K562 (cell line): ENCODE data around the gene CDHR2. TPM values are rescaled to one million over a fixed set of nuclear protein-coding genes. Genes with fewer than 3 reads are reported as not detected.

Experiments
- ARID2 ChIP-seq: fragments of 450-650 bp; IDR thresholded peaks from 2 replicates; pipeline ENCODE4 v1.6.1; 2017; ENCODE audit warnings: antibody characterized with exemption, mild to moderate bottlenecking
- CBFA2T2 ChIP-seq: fragments of 450-650 bp; conservative IDR thresholded peaks from 2 replicates; pipeline ENCODE4 v1.6.1; 2017; ENCODE audit warnings: mild to moderate bottlenecking
- COPS2 ChIP-seq: fragments of 450-650 bp; conservative IDR thresholded peaks from 2 replicates; pipeline ENCODE4 v1.6.1; 2016; ENCODE audit warnings: mild to moderate bottlenecking, moderate library complexity
- CXXC5 ChIP-seq: fragments of 250-450 bp; sonication (Bioruptor Pico); IDR thresholded peaks from 2 replicates; pipeline ENCODE4 v1.8.0; 2022; ENCODE audit warnings: inconsistent platforms, mild to moderate bottlenecking, moderate library complexity
- DIDO1 ChIP-seq: fragments of 450-650 bp; IDR thresholded peaks from 2 replicates; pipeline ENCODE4 v1.6.1; 2016; ENCODE audit warnings: low read depth, missing biosample characterization, missing genetic modification characterization
- EGR1 ChIP-seq: fragments of 450-650 bp; conservative IDR thresholded peaks from 2 replicates; pipeline ENCODE4 v1.6.1; 2017; ENCODE audit warnings: mild to moderate bottlenecking
- EP300 ChIP-seq: IDR thresholded peaks from 2 replicates; pipeline ENCODE4 v1.6.1; 2012; ENCODE audit warnings: low read length, improper control_type of control experiment
- FOXM1 ChIP-seq, 2 experiments: fragments of 450-650 bp in 1 of 2; sonication (generic) in 1 of 2; formaldehyde crosslinking in 1 of 2; IDR thresholded peaks; 2 replicates each; pipeline versions ENCODE4 v1.6.1 to v1.9.0; 2017 to 2022; ENCODE audit warnings: low read depth in 2 of 2, mild to moderate bottlenecking in 2 of 2, missing genetic modification reagents in 1 of 2, moderate library complexity in 1 of 2
- GATAD2A ChIP-seq: fragments of 450-650 bp; IDR thresholded peaks from 2 replicates; pipeline ENCODE4 v1.6.1; 2017
- GTF2E2 ChIP-seq: fragments of 200-800 bp; sonication (Bioruptor generic); IDR thresholded peaks from 2 replicates; pipeline ENCODE4 v1.6.1; 2016; ENCODE audit warnings: missing genetic modification characterization, missing compliant biosample characterization
- HIVEP1 ChIP-seq: fragments of 250-450 bp; sonication (Bioruptor Pico); IDR thresholded peaks from 2 replicates; pipeline ENCODE4 v1.4.0; 2020; ENCODE audit warnings: mild to moderate bottlenecking
- HNRNPUL1 ChIP-seq: fragments of 200-400 bp; formaldehyde crosslinking; IDR thresholded peaks from 2 replicates; pipeline ENCODE4 v1.6.1; 2017; ENCODE audit warnings: low read length
- JUND ChIP-seq, 2 experiments: IDR thresholded peaks; 2 replicates in 1 of 2; 3 replicates in 1 of 2; pipeline ENCODE4 v1.6.1; 2011; ENCODE audit warnings: borderline replicate concordance in 2 of 2, low read depth in 2 of 2, low read length in 2 of 2, improper control_type of control experiment in 1 of 2, missing biosample characterization in 1 of 2, missing genetic modification characterization in 1 of 2, missing genetic modification reagents in 1 of 2
- NFATC3 ChIP-seq: fragments of 450-650 bp; IDR thresholded peaks from 2 replicates; pipeline ENCODE4 v1.6.1; 2017; ENCODE audit warnings: mild to moderate bottlenecking
- NR1H2 ChIP-seq: sonication (generic); formaldehyde crosslinking; IDR thresholded peaks from 2 replicates; pipeline ENCODE4 v1.4.0; 2020; ENCODE audit warnings: mild to moderate bottlenecking, missing genetic modification reagents
- PPARD ChIP-seq: fragments of 250-450 bp; sonication (Bioruptor Pico); IDR thresholded peaks from 2 replicates; pipeline ENCODE4 v1.8.0; 2022; ENCODE audit warnings: inconsistent platforms, mild to moderate bottlenecking, moderate library complexity
- PRMT5 ChIP-seq: sonication (generic); formaldehyde crosslinking; IDR thresholded peaks from 2 replicates; pipeline ENCODE4 v1.5.0; 2020; ENCODE audit warnings: missing genetic modification reagents
- RB1 ChIP-seq: fragments of 450-650 bp; IDR thresholded peaks from 2 replicates; pipeline ENCODE4 v1.6.1; 2017; ENCODE audit warnings: low read depth, mild to moderate bottlenecking
- SAFB ChIP-seq: fragments of 200-400 bp; formaldehyde crosslinking; IDR thresholded peaks from 2 replicates; pipeline ENCODE4 v1.6.1; 2017; ENCODE audit warnings: low read depth, low read length, borderline replicate concordance
- TFE3 ChIP-seq: fragments of 450-650 bp; formaldehyde crosslinking; IDR thresholded peaks from 2 replicates; pipeline ENCODE4 v1.4.0; 2020; ENCODE audit warnings: mild to moderate bottlenecking, mixed read lengths
- XRCC5 ChIP-seq: fragments of 200-400 bp; formaldehyde crosslinking; IDR thresholded peaks from 2 replicates; pipeline ENCODE4 v1.6.1; 2017; ENCODE audit warnings: low read depth, mild to moderate bottlenecking, low read length
- ZNF384 ChIP-seq: IDR thresholded peaks from 2 replicates; pipeline ENCODE4 v1.6.1; 2012; ENCODE audit warnings: low read depth, low read length, improper control_type of control experiment
- ZNF436 ChIP-seq: fragments of 250-450, 450-650 bp; sonication (Bioruptor Pico); formaldehyde crosslinking; IDR thresholded peaks from 2 replicates; pipeline ENCODE4 v1.7.0; 2020; ENCODE audit warnings: mild to moderate bottlenecking
- ZNF644 ChIP-seq: fragments of 200-800 bp; sonication (Bioruptor generic); IDR thresholded peaks from 2 replicates; pipeline ENCODE4 v1.6.1; 2016; ENCODE audit warnings: low read depth, missing genetic modification characterization, missing compliant biosample characterization
- ZNF780A ChIP-seq: fragments of 250-450 bp; sonication (Bioruptor Pico); IDR thresholded peaks from 2 replicates; pipeline ENCODE4 v1.5.0; 2021; ENCODE audit warnings: mild to moderate bottlenecking
- polyA plus RNA-seq, 8 experiments: library from polyadenylated mRNA; depleted of rRNA in 4 of 8; stranded (reverse) in 5 of 8; unstranded in 3 of 8; fragments of >200 nt; fragmentation: Nextera tagmentation in 2 of 8; fragmentation: Illumina TruSeq in 1 of 8; extraction: Ambion mirVana in 2 of 8; extraction: Trizol in 1 of 8; gene quantifications; 2 replicates each; pipeline versions ENCODE4 v1.2.1 to v1.2.3, GENCODE V29; 2011 to 2014; ENCODE audit warnings: inconsistent platforms in 1 of 8, missing spikeins in 1 of 8
- total RNA-seq, 7 experiments: library from RNA; depleted of rRNA in 6 of 7; stranded (reverse); fragments of >200 nt in 6 of 7; fragmentation: Illumina TruSeq in 2 of 7; extraction: Trizol in 2 of 7; gene quantifications; 2 replicates each; pipeline versions ENCODE4 v1.2.1 to v1.2.3, GENCODE V29; 2011 to 2021; ENCODE audit warnings: low replicate concordance in 1 of 7
- TF ChIP-seq, protein P1 (sequence below): fragments of 250-450 bp; sonication (Bioruptor Pico); IDR thresholded peaks from 2 replicates; pipeline ENCODE4 v1.5.0; 2021
- TF ChIP-seq, protein P2 (sequence below): fragments of 250-450 bp; sonication (Bioruptor Pico); IDR thresholded peaks from 2 replicates; pipeline ENCODE4 v1.8.0; 2021; ENCODE audit warnings: mild to moderate bottlenecking, moderate library complexity

The CDHR2 gene
- total and polyA plus RNA-seq, 9 of the 15 experiments (the other 6 are each of a cell fraction or from before 2014, with no cell fraction given) = 0.01 to 0.62 (median 0.09) TPM; not detected in 2

DNA sequence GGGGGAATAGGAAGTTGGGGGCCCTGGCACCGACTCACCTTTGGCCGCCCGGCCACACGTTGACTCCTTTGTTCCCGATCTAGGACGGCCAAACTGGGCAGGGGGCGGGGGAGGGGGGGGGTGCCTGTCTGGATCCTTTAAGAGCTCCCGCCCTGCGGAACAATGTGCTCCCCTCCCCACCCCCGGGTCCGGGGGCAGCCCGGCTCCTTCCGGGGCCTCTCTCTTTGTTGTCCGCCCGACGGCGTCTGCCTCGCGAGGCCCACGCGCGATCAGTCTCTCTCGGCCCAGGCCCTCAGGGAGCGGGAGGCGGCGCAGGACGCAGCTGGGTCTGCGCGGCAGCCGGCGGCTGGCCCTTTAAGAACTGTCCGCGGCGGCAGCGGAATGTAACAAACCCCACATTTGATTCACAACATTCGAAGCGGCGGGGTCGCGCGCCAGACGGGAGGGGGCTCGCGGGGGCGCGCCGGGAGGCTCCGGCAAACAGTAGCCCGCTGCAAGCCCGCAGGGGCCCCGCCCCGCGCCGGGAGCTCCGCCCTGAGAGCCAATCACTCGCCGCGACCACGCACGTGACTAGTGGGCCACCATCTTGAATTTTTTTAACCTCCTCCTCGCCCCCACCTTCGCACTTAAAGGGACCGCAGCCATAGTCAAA, 12.1 kb upstream of the CDHR2 start, which contains the start of gene RNF44 (continued):
- TF ChIP-seq, protein P1, sequence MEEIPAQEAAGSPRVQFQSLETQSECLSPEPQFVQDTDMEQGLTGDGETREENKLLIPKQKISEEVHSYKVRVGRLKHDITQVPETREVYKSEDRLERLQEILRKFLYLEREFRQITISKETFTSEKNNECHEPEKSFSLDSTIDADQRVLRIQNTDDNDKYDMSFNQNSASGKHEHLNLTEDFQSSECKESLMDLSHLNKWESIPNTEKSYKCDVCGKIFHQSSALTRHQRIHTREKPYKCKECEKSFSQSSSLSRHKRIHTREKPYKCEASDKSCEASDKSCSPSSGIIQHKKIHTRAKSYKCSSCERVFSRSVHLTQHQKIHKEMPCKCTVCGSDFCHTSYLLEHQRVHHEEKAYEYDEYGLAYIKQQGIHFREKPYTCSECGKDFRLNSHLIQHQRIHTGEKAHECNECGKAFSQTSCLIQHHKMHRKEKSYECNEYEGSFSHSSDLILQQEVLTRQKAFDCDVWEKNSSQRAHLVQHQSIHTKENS (CRISPR knock-in tag) = no peak
- TF ChIP-seq ARID2 (no peak), ZNF436 (CRISPR knock-in tag) (no peak), CBFA2T2 (peak; percentile 52), ZNF384 (peak; percentile 98), HIVEP1 (0 out of 2 replicates have a peak, but pooled peaks have one; percentile 57), XRCC5 (no peak), NFATC3 (no peak), GATAD2A (peak; percentile 45; the same call in 1 of the 2 replicates), PPARD (CRISPR knock-in tag) (no peak), DIDO1 (tag) (no peak), RB1 (peak; percentile 69; the same call in 1 of the 2 replicates), JUND (IDR thresholded peaks at IDR 0.05; ENCODE audit: borderline replicate concordance, low read depth, low read length) (no peak), JUND (tag; IDR thresholded peaks at IDR 0.05; ENCODE audit: borderline replicate concordance, low read depth, low read length) (no peak), SAFB (peak; percentile 91), ZNF780A (CRISPR knock-in tag) (no peak), CXXC5 (CRISPR knock-in tag) (peak; percentile 66), ZNF644 (0 out of 2 replicates have a peak, but pooled peaks have one; percentile 7), EGR1 (peak; percentile 66; the same call in 1 of the 2 replicates), EP300 (no peak), HNRNPUL1 (no peak), FOXM1 (IDR thresholded peaks at IDR 0.05; ENCODE audit: low read depth) (peak; percentile 59), FOXM1 (CRISPR knock-in tag; IDR thresholded peaks at IDR 0.05; ENCODE audit: low read depth) (0 out of 2 replicates have a peak, but pooled peaks have one; percentile 43), TFE3 (CRISPR knock-in tag) (peak; percentile 97), NR1H2 (CRISPR knock-in tag) (no peak), COPS2 (no peak), PRMT5 (CRISPR knock-in tag) (no peak), GTF2E2 (tag) (peak; percentile 88; the same call in 1 of the 2 replicates)
- TF ChIP-seq, protein P2, sequence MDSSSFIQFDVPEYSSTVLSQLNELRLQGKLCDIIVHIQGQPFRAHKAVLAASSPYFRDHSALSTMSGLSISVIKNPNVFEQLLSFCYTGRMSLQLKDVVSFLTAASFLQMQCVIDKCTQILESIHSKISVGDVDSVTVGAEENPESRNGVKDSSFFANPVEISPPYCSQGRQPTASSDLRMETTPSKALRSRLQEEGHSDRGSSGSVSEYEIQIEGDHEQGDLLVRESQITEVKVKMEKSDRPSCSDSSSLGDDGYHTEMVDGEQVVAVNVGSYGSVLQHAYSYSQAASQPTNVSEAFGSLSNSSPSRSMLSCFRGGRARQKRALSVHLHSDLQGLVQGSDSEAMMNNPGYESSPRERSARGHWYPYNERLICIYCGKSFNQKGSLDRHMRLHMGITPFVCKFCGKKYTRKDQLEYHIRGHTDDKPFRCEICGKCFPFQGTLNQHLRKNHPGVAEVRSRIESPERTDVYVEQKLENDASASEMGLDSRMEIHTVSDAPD (CRISPR knock-in tag) = no peak
